H1 (cell line): ENCODE data around the gene CEBPG. TPM values are rescaled to one million over a fixed set of nuclear protein-coding genes. Genes with fewer than 3 reads are reported as not detected.

Experiments
- BRCA1 ChIP-seq: IDR thresholded peaks from 2 replicates; pipeline ENCODE4 v1.6.1; 2012; ENCODE audit warnings: low read depth, low read length, improper control_type of control experiment
- KDM4A ChIP-seq: IDR thresholded peaks from one replicate; pipeline ENCODE4 v1.7.1; 2012; ENCODE audit warnings: low read depth, mild to moderate bottlenecking, moderate library complexity, low read length, inconsistent platforms; ENCODE audit not compliant: severe bottlenecking
- polyA plus RNA-seq, 7 experiments: library from polyadenylated mRNA; depleted of rRNA in 3 of 7; stranded (reverse) in 5 of 7; unstranded in 2 of 7; fragments of >200 nt in 5 of 7; fragments of 200-250 nt in 2 of 7; gene quantifications; 1 replicate in 5 of 7; 2 replicates in 1 of 7; 4 replicates in 1 of 7; pipeline versions ENCODE4 v1.2.1 to v1.2.3, GENCODE V29; 2011 to 2013; ENCODE audit warnings: missing spikeins in 2 of 7, mixed read lengths in 2 of 7
- total RNA-seq: library from RNA; stranded (reverse); fragmentation: NEBNext Ultra II Directional; extraction: Animal tissue kit (Norgen Biotek cat#: 25700); gene quantifications from 2 replicates; pipeline ENCODE4 v1.2.1, GENCODE V29; 2021

Gene CEBPG
- total and polyA plus RNA-seq, 2 of the 8 experiments (the other 6 are each of a cell fraction or from before 2014, with no cell fraction given): 12.3 to 35.4 TPM

DNA sequence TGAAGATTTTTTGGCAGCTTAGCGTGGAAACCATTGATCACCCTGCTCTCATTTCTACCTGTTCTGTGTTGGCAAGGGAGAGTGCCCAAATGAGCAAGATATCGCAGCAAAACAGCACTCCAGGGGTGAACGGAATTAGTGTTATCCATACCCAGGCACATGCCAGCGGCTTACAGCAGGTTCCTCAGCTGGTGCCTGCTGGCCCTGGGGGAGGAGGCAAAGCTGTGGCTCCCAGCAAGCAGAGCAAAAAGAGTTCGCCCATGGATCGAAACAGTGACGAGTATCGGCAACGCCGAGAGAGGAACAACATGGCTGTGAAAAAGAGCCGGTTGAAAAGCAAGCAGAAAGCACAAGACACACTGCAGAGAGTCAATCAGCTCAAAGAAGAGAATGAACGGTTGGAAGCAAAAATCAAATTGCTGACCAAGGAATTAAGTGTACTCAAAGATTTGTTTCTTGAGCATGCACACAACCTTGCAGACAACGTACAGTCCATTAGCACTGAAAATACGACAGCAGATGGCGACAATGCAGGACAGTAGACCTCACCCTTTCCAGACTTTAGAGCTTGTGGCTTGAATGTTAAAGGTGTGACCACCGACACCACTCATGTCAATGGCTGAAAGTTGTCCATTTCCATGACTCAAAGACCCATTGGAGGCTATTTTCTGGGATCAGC is 5.8 kb downstream of the CEBPG start (continued):
- TF ChIP-seq BRCA1 (no peak), KDM4A (no peak)
